Right cardiac atrium (tissue), 5 donors: Measurements from ENCODE around the gene ABCA7. TPM values are rescaled to one million over a fixed set of nuclear protein-coding genes. Genes with fewer than 3 reads are reported as not detected.

Experiments used
- ATAC-seq, 2 donors: fragments of 200-7000 bp; cut with Tn5 transposase; one replicate each; pipeline versions ENCODE4 v1.8.0 to v1.9.1; 2020; ENCODE audit warnings: moderate library complexity in 2 of 2, mild to moderate bottlenecking in 1 of 2
- DNase-seq, 3 donors: peaks; one replicate each; pipeline ENCODE4 v3.0.0-alpha.2; 2020
- H3K27ac ChIP-seq: one replicate; pipeline ENCODE4 v1.5.1; 2013; ENCODE audit warnings: mild to moderate bottlenecking, low read length, control low read depth, moderate library complexity
- H3K27me3 ChIP-seq: one replicate; pipeline ENCODE4 v1.6.1; 2013; ENCODE audit not compliant: control insufficient read depth, insufficient read depth
- H3K4me1 ChIP-seq: one replicate; pipeline ENCODE4 v1.6.1; 2013; ENCODE audit warnings: low read length; ENCODE audit not compliant: control insufficient read depth, insufficient read depth
- H3K4me3 ChIP-seq: one replicate; pipeline ENCODE4 v1.5.1; 2013; ENCODE audit warnings: low read length, control low read depth
- H3K9me3 ChIP-seq: one replicate; pipeline ENCODE4 v1.6.1; 2013; ENCODE audit warnings: low read length; ENCODE audit not compliant: control insufficient read depth
- WGBS: extraction: QIAGEN DNeasy Blood & Tissue Kit; methylation state at CpG from one replicate; pipeline ENCODE4 v1.1.7; 2013; 5-methylcytosine and 5-hydroxymethylcytosine counted together
- intact Hi-C, 4 donors: fragments of 100-400 bp; cut with DNase I; formaldehyde crosslinking; loops; one replicate each; pipeline versions ENCODE4 v1.11.0 to v1.14.0; 2022 to 2023
- polyA plus RNA-seq: library from polyadenylated mRNA; stranded (reverse); fragments of 200-250 nt; gene quantifications from one replicate; pipeline ENCODE4 v1.2.3, GENCODE V29; 2013
- total RNA-seq, 4 donors: library from RNA; stranded (reverse); fragmentation: NEBNext Ultra II Directional; extraction: Animal tissue kit (Norgen Biotek cat#: 25700); gene quantifications; one replicate each; pipeline ENCODE4 v1.2.1, GENCODE V29; 2021
- donor health status: healthy with polysubstance abuse.
- donor health status: DM: no; HTN: yes; CAD: no.
- donor health status: DM: no; HTN: no; CAD: no.
- donor health status: DM: no; HTN: yes; CAD: no; lungs with severe emphysema.
- donor health status: DM: yes; HTN: yes; CAD: no.

Gene ABCA7
- total and polyA plus RNA-seq, 5 donors: 7.3 to 10.4 (median 9.1) TPM

GRCh38 chr19:1079566-1080111 is 39.7 kb downstream of the ABCA7 start:
- WGBS: 89% methylated on average over 45 of the region's 45 CpGs
- ATAC-seq: no peak
- H3K27me3 ChIP-seq: no peaks in the 10 kb centered on the region
- H3K4me3 ChIP-seq: no peak overlapping the region
- no peaks in the 10 kb centered on the region for H3K9me3 ChIP-seq
- no peak overlapping the region for H3K27ac ChIP-seq
- H3K4me1 ChIP-seq: no peaks in the 10 kb centered on the region
- peak in 2 of 3 donors; percentile 61 for DNase-seq
- intact Hi-C loops: no loop called here

GRCh38 chr19:1080360-1081161 is 40.7 kb downstream of the ABCA7 start:
- ATAC-seq (no peak), DNase-seq (peak in 2 of 3 donors; percentile 56 to 63)
- H3K4me1 ChIP-seq: no peaks in the 10 kb centered on the region
- H3K27me3 ChIP-seq: no peaks in the 10 kb centered on the region
- no peaks in the 10 kb centered on the region for H3K9me3 ChIP-seq
- 95% methylated on average over 50 of the region's 50 CpGs for WGBS
- no peak overlapping the region for H3K27ac ChIP-seq
- intact Hi-C loops: no loop called here
- no peak overlapping the region for H3K4me3 ChIP-seq

GRCh38 chr19:1081301-1082164 is 41.6 kb downstream of the ABCA7 start:
- WGBS: 72% methylated on average over 58 of the region's 58 CpGs
- H3K4me3 ChIP-seq: no peak overlapping the region
- intact Hi-C loops: no loop called here
- H3K4me1 ChIP-seq: no peaks in the 10 kb centered on the region
- H3K9me3 ChIP-seq: no peaks in the 10 kb centered on the region
- DNase-seq: peak in 2 of 3 donors; percentile 83 to 86
- no peak for ATAC-seq
- no peaks in the 10 kb centered on the region for H3K27me3 ChIP-seq
- H3K27ac ChIP-seq: no peak overlapping the region

GRCh38 chr19:1082165-1082927 is 42.4 kb downstream of the ABCA7 start:
- 25% methylated on average over 51 of the region's 51 CpGs for WGBS
- Histone ChIP-seq H3K27me3 (no peaks in the 10 kb centered on the region), H3K4me1 (no peaks in the 10 kb centered on the region), H3K9me3 (no peaks in the 10 kb centered on the region), H3K4me3 (no peak overlapping the region), H3K27ac (no peak overlapping the region)
- DNase-seq (peak; percentile 61 to 82 (median 72)), ATAC-seq (peak; percentile 59 to 68)
- intact Hi-C loops: no loop called here

GRCh38 chr19:1082928-1083816 is 43.3 kb downstream of the ABCA7 start:
- DNase-seq (peak in 2 of 3 donors; percentile 49 to 68), ATAC-seq (no peak)
- H3K4me1 ChIP-seq: no peaks in the 10 kb centered on the region
- no peaks in the 10 kb centered on the region for H3K27me3 ChIP-seq
- H3K9me3 ChIP-seq: no peaks in the 10 kb centered on the region
- WGBS: 83% methylated on average over 59 of the region's 59 CpGs
- intact Hi-C loops: no loop called here
- no peak overlapping the region for H3K4me3 ChIP-seq
- H3K27ac ChIP-seq: no peak overlapping the region

- H3K4me1 ChIP-seq: no peaks in the 10 kb centered on the region
- no peak overlapping the region for H3K4me3 ChIP-seq
- no peaks in the 10 kb centered on the region for H3K27me3 ChIP-seq
- 88% methylated on average over 43 of the region's 43 CpGs for WGBS
- DNase-seq: no peak
- intact Hi-C loops: no loop called here
- no peak overlapping the region for H3K27ac ChIP-seq
- ATAC-seq: no peak
- H3K9me3 ChIP-seq: no peaks in the 10 kb centered on the region
Observed at GRCh38 chr19:1084024-1084868, 44.3 kb downstream of the ABCA7 start.

- no peak overlapping the region for H3K4me3 ChIP-seq
- H3K27ac ChIP-seq: no peak overlapping the region
- intact Hi-C loops: no loop called here
- no peak for ATAC-seq
- no peaks in the 10 kb centered on the region for H3K27me3 ChIP-seq
- H3K9me3 ChIP-seq: no peaks in the 10 kb centered on the region
- no peaks in the 10 kb centered on the region for H3K4me1 ChIP-seq
- DNase-seq: no peak
- 64% methylated on average over 8 of the region's 8 CpGs for WGBS
Observed at GRCh38 chr19:1085053-1085658, 45.2 kb downstream of the ABCA7 start.

- ATAC-seq (no peak), DNase-seq (peak in 2 of 3 donors; percentile 58 to 63)
- Histone ChIP-seq H3K4me1 (no peaks in the 10 kb centered on the region), H3K9me3 (no peaks in the 10 kb centered on the region), H3K4me3 (no peak overlapping the region), H3K27ac (no peak overlapping the region), H3K27me3 (no peaks in the 10 kb centered on the region)
- intact Hi-C loops: no loop called here
- WGBS: 69% methylated on average over 38 of the region's 38 CpGs
Observed at GRCh38 chr19:1085676-1086442, 46.0 kb downstream of the ABCA7 start.

GRCh38 chr19:1086613-1087012 is 46.7 kb downstream of the ABCA7 start:
- no peaks in the 10 kb centered on the region for H3K9me3 ChIP-seq
- DNase-seq (peak in 1 of 3 donors; percentile 41), ATAC-seq (no peak)
- H3K4me3 ChIP-seq: no peak overlapping the region
- no peaks in the 10 kb centered on the region for H3K27me3 ChIP-seq
- H3K27ac ChIP-seq: no peak overlapping the region
- H3K4me1 ChIP-seq: no peaks in the 10 kb centered on the region
- WGBS: 74% methylated on average over 21 of the region's 21 CpGs
- intact Hi-C loops: no loop called here
